ENCODE results near the gene CEMP1.
"Not testable (repeated sequence)": the region's sequence is repeated elsewhere in the genome, so short reads cannot be mapped to it uniquely, and the experiment has no call there.

- TF ChIP-seq CTCF, POLR2A (IDR thresholded peaks at IDR 0.05): not testable (repeated sequence)
These were observed 44.6 kb upstream of the CEMP1 start for GRCh38 chr16:2575839-2576238.

All from body of pancreas (tissue), 4 donors.